HEK293T (cell line): ENCODE measurements around the gene ELMOD1.
A peak's percentile ranks its signal among the peaks of the same experiment; 100 is the strongest.

ENCODE experiments used
- CTCF ChIA-PET: fragments of 350-600 bp; formaldehyde crosslinking; extraction: SDS; loops from one replicate; lab custom pipeline; 2021; ENCODE audit warnings: antibody characterized with exemption, inconsistent platforms; lab: Yijun Ruan, JAX
- POLR2A ChIA-PET: fragments of 350-600 bp; formaldehyde crosslinking; extraction: SDS; loops from one replicate; lab custom pipeline; 2020; ENCODE audit warnings: antibody characterized with exemption, inconsistent platforms; lab: Yijun Ruan, JAX
- DNase-seq: peaks from one replicate; pipeline ENCODE4 v3.0.0; 2012; ENCODE audit warnings: mixed read lengths; ENCODE audit errors: extremely low spot score
- ARNT ChIP-seq: fragments of 450-650 bp; IDR thresholded peaks from 2 replicates; pipeline ENCODE4 v1.6.1; 2017; ENCODE audit warnings: mild to moderate bottlenecking
- BHLHE40 ChIP-seq: fragments of 450-650 bp; IDR thresholded peaks from 2 replicates; pipeline ENCODE4 v1.6.1; 2016; ENCODE audit warnings: mild to moderate bottlenecking, moderate library complexity, borderline replicate concordance
- CTBP1 ChIP-seq: fragments of 450-650 bp; IDR thresholded peaks from 2 replicates; pipeline ENCODE4 v1.6.1; 2016; ENCODE audit warnings: borderline replicate concordance
- ELF4 ChIP-seq: fragments of 450-650 bp; IDR thresholded peaks from 2 replicates; pipeline ENCODE4 v1.6.1; 2017; ENCODE audit warnings: antibody characterized with exemption
- FOXA1 ChIP-seq: fragments of 450-650 bp; IDR thresholded peaks from 2 replicates; pipeline ENCODE4 v1.6.1; 2016; ENCODE audit warnings: mild to moderate bottlenecking
- FOXK2 ChIP-seq: fragments of 450-650 bp; IDR thresholded peaks from 2 replicates; pipeline ENCODE4 v1.6.1; 2016; ENCODE audit warnings: mild to moderate bottlenecking
- FOXM1 ChIP-seq: fragments of 450-650 bp; IDR thresholded peaks from 2 replicates; pipeline ENCODE4 v1.6.1; 2017; ENCODE audit warnings: mild to moderate bottlenecking, borderline replicate concordance
- HDGF ChIP-seq: fragments of 450-650 bp; IDR thresholded peaks from 2 replicates; pipeline ENCODE4 v1.6.1; 2017; ENCODE audit warnings: antibody characterized with exemption, borderline replicate concordance
- L3MBTL2 ChIP-seq: fragments of 450-650 bp; conservative IDR thresholded peaks from 2 replicates; pipeline ENCODE4 v1.6.1; 2016; ENCODE audit warnings: mild to moderate bottlenecking
- LEF1 ChIP-seq: fragments of 450-650 bp; IDR thresholded peaks from 2 replicates; pipeline ENCODE4 v1.6.1; 2017; ENCODE audit warnings: mild to moderate bottlenecking, borderline replicate concordance
- NFRKB ChIP-seq: fragments of 450-650 bp; IDR thresholded peaks from 2 replicates; pipeline ENCODE4 v1.6.1; 2016; ENCODE audit warnings: mild to moderate bottlenecking, moderate library complexity
- PKNOX1 ChIP-seq: fragments of 450-650 bp; IDR thresholded peaks from 2 replicates; pipeline ENCODE4 v1.6.1; 2016
- SP1 ChIP-seq: fragments of 450-650 bp; IDR thresholded peaks from 2 replicates; pipeline ENCODE4 v1.6.1; 2017
- SUZ12 ChIP-seq: fragments of 450-650 bp; IDR thresholded peaks from 2 replicates; pipeline ENCODE4 v1.6.1; 2016; ENCODE audit warnings: mild to moderate bottlenecking
- TARDBP ChIP-seq: fragments of 450-650 bp; IDR thresholded peaks from 2 replicates; pipeline ENCODE4 v1.6.1; 2016
- ZNF384 ChIP-seq: fragments of 450-650 bp; IDR thresholded peaks from 2 replicates; pipeline ENCODE4 v1.6.1; 2016

ELMOD1 gene

GRCh38 chr11:107590460-107591377 lies at the start of gene ELMOD1:
Gene ELMOD1 (plus strand): TSS chr11:107591147. CDS start chr11:107618190, 27,043 bp downstream.
- peak; percentile 84 for DNase-seq
- CTCF ChIA-PET: interaction anchor here (0.5 to 1.4 kb wide), 6 partner anchors 9 to 1517 kb away, joined by 3 to 5 read pairs (median 3); no protein-coding TSS in a partner anchor
- POLR2A ChIA-PET: no interaction called here
- TF ChIP-seq L3MBTL2 (no peak; the same call in 1 of the 2 replicates), FOXA1 (no peak), BHLHE40 (no peak), FOXK2 (no peak), FOXM1 (no peak), NFRKB (no peak), TARDBP (no peak), ZNF384 (no peak), HDGF (no peak), ARNT (no peak), SP1 (no peak), ELF4 (no peak), PKNOX1 (no peak), LEF1 (no peak), SUZ12 (no peak), CTBP1 (no peak)

DNA sequence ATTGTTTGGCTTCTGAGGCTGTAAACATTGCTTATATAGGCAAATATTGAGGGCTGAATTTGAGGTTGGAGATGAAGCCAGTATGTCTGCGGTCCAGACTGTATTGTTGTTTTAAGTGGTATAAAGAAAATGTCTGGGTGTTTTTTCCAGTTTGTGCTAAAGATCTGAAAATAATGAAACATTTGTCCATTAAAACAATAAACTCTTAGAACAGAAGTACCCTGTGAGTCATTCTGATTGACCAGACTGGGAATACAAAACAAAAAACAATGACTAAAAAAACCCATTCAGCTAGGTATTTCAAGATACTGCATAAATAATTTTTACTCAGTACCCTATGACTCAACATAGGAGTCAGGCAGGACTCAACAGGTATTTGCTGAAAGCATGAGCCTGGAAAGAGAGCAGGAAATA lies 45.8 kb upstream of the ELMOD1 start:
- no peak for DNase-seq
- TF ChIP-seq LEF1 (no peak), ZNF384 (no peak), SP1 (no peak), CTBP1 (no peak), FOXK2 (no peak), HDGF (no peak)
- ChIA-PET POLR2A (interaction anchor here (1.4 kb wide), 1 partner anchor 87 kb away, joined by 3 read pairs; the partner anchor contains the start of gene CWF19L2), CTCF (interaction anchor here (0.7 kb wide), 1 partner anchor 68 kb away, joined by 5 read pairs; no protein-coding TSS in a partner anchor)

DNA sequence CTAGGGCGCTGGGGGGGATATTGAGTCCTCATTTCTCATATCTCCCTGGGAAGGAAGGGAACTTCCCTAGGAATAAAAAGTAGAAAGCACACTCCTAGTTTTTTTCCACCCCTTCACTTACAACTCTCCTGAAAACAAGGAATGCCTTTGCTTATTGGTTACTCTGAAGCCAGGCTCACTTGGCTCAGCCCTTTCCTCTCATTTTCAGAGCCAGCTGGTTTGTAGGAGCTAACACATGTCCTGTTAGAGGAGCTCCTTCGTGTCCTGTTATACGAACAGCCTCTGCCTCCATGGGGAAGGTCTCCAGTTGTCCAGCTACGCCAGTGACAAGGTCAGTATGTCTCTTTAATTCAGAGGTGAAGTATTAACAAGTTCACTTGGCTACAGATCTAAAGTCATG lies 43.0 kb upstream of the ELMOD1 start:
- DNase-seq: no peak
- ChIA-PET CTCF (no interaction called here), POLR2A (no interaction called here)
- TF ChIP-seq ARNT: no peak
- no peak for TF ChIP-seq BHLHE40
- TF ChIP-seq PKNOX1: no peak

DNA sequence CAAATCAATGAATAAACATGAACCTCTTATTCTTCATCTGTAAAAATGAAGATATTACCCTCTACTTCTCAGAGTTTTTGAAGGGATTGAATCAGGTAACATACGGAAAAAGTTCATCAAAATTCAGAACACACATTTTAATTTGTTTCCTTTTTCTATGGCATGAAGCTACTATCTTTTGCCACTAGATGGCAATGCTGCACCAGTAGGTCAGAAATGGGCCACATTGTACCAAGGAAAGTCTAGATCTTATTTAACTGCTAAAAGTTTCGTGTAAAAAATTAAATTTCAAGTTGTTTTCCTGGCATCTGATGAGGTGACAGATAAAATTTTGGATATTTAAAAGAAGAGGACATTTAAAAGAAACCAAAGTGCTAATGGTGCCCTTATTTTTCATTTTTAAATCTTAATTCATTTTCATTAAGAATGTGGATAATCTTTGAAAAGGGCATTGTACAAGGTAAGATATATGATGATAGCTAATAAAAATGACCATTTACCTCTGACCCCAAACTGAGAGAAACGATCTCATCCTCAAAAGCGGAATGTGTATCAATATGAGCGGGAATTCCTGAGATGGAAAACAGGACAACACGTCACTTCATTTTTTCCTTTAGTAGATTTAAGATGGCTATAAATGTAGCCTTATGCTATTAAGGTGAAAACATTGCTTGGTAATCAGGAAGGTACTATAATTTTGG lies 41.5 kb upstream of the ELMOD1 start:
- ChIA-PET POLR2A (no interaction called here), CTCF (interaction anchor here (0.6 to 2.6 kb wide), 5 partner anchors 10 to 547 kb away, joined by 3 to 11 read pairs (median 4); no protein-coding TSS in a partner anchor)
- no peak for TF ChIP-seq HDGF
- no peak for TF ChIP-seq L3MBTL2
- TF ChIP-seq ZNF384: no peak
- TF ChIP-seq FOXK2: no peak
- TF ChIP-seq FOXM1: no peak
- no peak for TF ChIP-seq SP1
- TF ChIP-seq TARDBP: no peak
- no peak for TF ChIP-seq LEF1
- TF ChIP-seq CTBP1: no peak
- peak; percentile 33 for DNase-seq

- CTCF ChIA-PET: interaction anchor here (1.5 to 2.6 kb wide), 2 partner anchors 13 to 139 kb away, joined by 3 to 11 read pairs; no protein-coding TSS in a partner anchor
- TF ChIP-seq CTBP1: no peak
- no peak for TF ChIP-seq ARNT
- TF ChIP-seq PKNOX1: no peak
- no peak for TF ChIP-seq SUZ12
- no peak for DNase-seq
- POLR2A ChIA-PET: no interaction called here
Measured at GRCh38 chr11:107549954-107550285, 41.0 kb upstream of the ELMOD1 start.

DNA sequence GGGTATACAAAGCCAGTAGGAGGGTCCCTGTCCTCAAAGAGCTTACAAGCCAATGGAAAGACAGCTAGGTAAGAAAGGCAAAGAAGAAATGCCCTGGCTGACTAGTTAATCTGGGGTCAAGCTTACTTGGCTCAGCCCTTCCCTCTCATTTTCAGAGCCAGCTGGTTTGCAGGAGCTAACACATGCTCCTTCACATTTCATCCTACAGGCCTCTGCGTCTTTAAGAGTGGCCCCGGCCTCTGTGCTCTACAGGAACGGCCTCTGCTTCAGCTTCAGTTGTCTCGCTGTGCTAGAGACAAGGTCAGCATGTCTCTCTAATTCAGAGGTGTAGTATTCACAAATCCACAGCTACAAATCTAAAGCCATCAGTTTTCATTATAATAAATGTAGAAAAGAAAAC lies 40.6 kb upstream of the ELMOD1 start:
- CTCF ChIA-PET: interaction anchor here (0.6 to 2.6 kb wide), 2 partner anchors 9 to 139 kb away, joined by 3 to 11 read pairs; no protein-coding TSS in a partner anchor
- POLR2A ChIA-PET: no interaction called here
- DNase-seq: no peak
- TF ChIP-seq BHLHE40 (no peak), FOXA1 (no peak)
